Cardiac muscle cell (in vitro differentiated cells and primary cell): ENCODE data around the gene NMT1. TPM values are rescaled to one million over a fixed set of nuclear protein-coding genes. Genes with fewer than 3 reads are reported as not detected.

ENCODE experiments used
- DNase-seq, 2 donors: peaks; one replicate each; pipeline versions ENCODE4 v3.0.0 to v3.0.0-alpha.2; 2010 to 2017; ENCODE audit warnings: low read depth in 1 of 2, low spot score in 1 of 2
- H3K27ac ChIP-seq: fragments of 200-600 bp; sonication (generic); 2 replicates; pipeline ENCODE4 v1.5.1; 2016
- H3K27me3 ChIP-seq: fragments of 200-600 bp; sonication (generic); 2 replicates; pipeline ENCODE4 v1.6.0; 2016; ENCODE audit warnings: control low read depth
- H3K36me3 ChIP-seq: fragments of 200-600 bp; sonication (generic); 2 replicates; pipeline ENCODE4 v1.5.1; 2016; ENCODE audit warnings: control low read depth
- H3K4me1 ChIP-seq: fragments of 200-600 bp; sonication (generic); 2 replicates; pipeline ENCODE4 v1.8.1; 2017; ENCODE audit warnings: low read depth, mild to moderate bottlenecking, mixed run types
- H3K4me3 ChIP-seq: fragments of 200-600 bp; sonication (generic); 2 replicates; pipeline ENCODE4 v1.5.1; 2016; ENCODE audit warnings: mild to moderate bottlenecking
- H3K9me3 ChIP-seq: fragments of 200-600 bp; sonication (generic); 2 replicates; pipeline ENCODE4 v1.5.1; 2017; ENCODE audit warnings: low read depth, mild to moderate bottlenecking, control low read depth
- polyA plus RNA-seq: library from polyadenylated mRNA; unstranded; fragments of >200 nt; fragmentation: Nextera tagmentation; extraction: Ambion mirVana; gene quantifications from 2 replicates; pipeline ENCODE4 v1.2.1, GENCODE V29; 2016
- total RNA-seq: library from RNA; depleted of rRNA; stranded (reverse); fragments of >200 nt; gene quantifications from 2 replicates; pipeline ENCODE4 v1.2.3, GENCODE V29; 2016
- TF ChIP-seq, protein P1 (sequence below): IDR thresholded peaks from 2 replicates; pipeline ENCODE4 v1.5.1; 2012; ENCODE audit warnings: low read depth, mild to moderate bottlenecking, low read length

The NMT1 gene
- total and polyA plus RNA-seq, 2 experiments from 2014 or later, result 85.2 to 113 TPM

- peak overlapping the region; percentile 88 for H3K27ac ChIP-seq
- no peak for DNase-seq
- H3K4me3 ChIP-seq, result peak overlapping the region; percentile 72
- H3K4me1 ChIP-seq, result peaks cover 29% of the 10 kb centered on the region
- H3K9me3 ChIP-seq, result no peaks in the 10 kb centered on the region
- no peaks in the 10 kb centered on the region for H3K36me3 ChIP-seq
- TF ChIP-seq, protein P1, sequence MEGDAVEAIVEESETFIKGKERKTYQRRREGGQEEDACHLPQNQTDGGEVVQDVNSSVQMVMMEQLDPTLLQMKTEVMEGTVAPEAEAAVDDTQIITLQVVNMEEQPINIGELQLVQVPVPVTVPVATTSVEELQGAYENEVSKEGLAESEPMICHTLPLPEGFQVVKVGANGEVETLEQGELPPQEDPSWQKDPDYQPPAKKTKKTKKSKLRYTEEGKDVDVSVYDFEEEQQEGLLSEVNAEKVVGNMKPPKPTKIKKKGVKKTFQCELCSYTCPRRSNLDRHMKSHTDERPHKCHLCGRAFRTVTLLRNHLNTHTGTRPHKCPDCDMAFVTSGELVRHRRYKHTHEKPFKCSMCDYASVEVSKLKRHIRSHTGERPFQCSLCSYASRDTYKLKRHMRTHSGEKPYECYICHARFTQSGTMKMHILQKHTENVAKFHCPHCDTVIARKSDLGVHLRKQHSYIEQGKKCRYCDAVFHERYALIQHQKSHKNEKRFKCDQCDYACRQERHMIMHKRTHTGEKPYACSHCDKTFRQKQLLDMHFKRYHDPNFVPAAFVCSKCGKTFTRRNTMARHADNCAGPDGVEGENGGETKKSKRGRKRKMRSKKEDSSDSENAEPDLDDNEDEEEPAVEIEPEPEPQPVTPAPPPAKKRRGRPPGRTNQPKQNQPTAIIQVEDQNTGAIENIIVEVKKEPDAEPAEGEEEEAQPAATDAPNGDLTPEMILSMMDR, result no peak
- no peaks in the 10 kb centered on the region for H3K27me3 ChIP-seq
These were observed 589 bp downstream of the NMT1 start for GRCh38 chr17:45061606-45062205.

- TF ChIP-seq, protein P1, result no peak
- Histone ChIP-seq H3K9me3 (no peaks in the 10 kb centered on the region), H3K4me3 (no peak overlapping the region), H3K36me3 (no peaks in the 10 kb centered on the region), H3K4me1 (peaks cover 29% of the 10 kb centered on the region), H3K27ac (peak overlapping the region; percentile 89), H3K27me3 (no peaks in the 10 kb centered on the region)
- no peak for DNase-seq
These were observed 2.1 kb downstream of the NMT1 start for GRCh38 chr17:45063198-45063597.

DNA sequence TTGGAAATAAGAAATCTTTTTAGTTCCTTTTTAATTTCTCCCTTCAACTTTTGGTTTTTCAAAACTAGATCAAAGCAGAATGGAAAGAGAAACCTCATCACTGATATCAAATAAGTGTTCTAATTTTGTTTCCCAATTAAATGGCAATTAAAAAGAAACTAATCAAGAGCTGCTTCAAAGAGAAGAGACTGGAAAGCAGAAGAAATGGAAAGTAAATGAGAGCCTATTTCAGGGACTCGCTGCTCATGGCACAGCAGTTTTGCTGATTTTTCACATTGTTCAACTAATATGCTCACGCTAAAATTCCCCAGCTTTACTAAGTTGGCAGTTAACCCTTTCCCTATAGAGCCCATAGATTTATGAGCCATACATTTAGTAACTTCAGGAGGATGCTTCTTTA, 6.5 kb downstream of the NMT1 start:
- Histone ChIP-seq H3K36me3 (peaks cover 6% of the 10 kb centered on the region), H3K4me1 (peaks cover 14% of the 10 kb centered on the region), H3K9me3 (no peaks in the 10 kb centered on the region), H3K27me3 (no peaks in the 10 kb centered on the region), H3K4me3 (no peak overlapping the region), H3K27ac (peak overlapping the region; percentile 68)
- TF ChIP-seq, protein P1, result no peak
- no peak for DNase-seq

DNA sequence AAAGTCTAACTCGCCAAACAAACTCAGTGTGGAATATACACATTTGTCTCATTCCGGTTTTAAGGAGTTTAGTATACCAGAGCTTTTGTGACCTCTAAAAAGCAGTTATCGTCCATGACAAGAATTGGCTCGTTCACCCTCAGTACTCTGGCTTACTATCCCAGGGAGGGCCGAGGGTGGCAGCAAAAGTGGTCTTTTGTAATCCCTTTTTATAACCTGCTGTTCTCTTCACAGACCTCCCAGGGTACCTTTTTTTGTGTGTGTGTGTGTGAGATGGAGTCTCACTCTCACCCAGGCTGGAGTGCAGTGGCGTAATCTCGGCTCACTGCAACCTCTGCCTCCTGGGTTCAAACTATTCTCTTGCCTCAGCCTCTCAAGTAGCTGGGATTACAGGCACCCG, 8.9 kb downstream of the NMT1 start:
- H3K9me3 ChIP-seq, result no peaks in the 10 kb centered on the region
- TF ChIP-seq, protein P1, result no peak
- no peak for DNase-seq
- H3K27me3 ChIP-seq, result no peaks in the 10 kb centered on the region
- H3K36me3 ChIP-seq, result peaks cover 13% of the 10 kb centered on the region
- H3K4me1 ChIP-seq, result no peaks in the 10 kb centered on the region
- no peak overlapping the region for H3K4me3 ChIP-seq
- H3K27ac ChIP-seq, result no peak overlapping the region

GRCh38 chr17:45070809-45071208, 9.7 kb downstream of the NMT1 start:
- DNase-seq, result no peak
- TF ChIP-seq, protein P1, result no peak

More at GRCh38 chr17:45070809-45071208, 9.7 kb downstream of the NMT1 start:
- Histone ChIP-seq H3K9me3 (no peaks in the 10 kb centered on the region), H3K27ac (no peak overlapping the region), H3K27me3 (no peaks in the 10 kb centered on the region), H3K4me3 (no peak overlapping the region), H3K4me1 (no peaks in the 10 kb centered on the region), H3K36me3 (peaks cover 13% of the 10 kb centered on the region)
